ENCODE measurements around the gene NEUROG3.

The NEUROG3 gene

GRCh38 chr10:69527961-69528360 lies 45.3 kb downstream of the NEUROG3 start:
- no peak for DNase-seq (ENCODE audit: low read depth, low spot score)
- no peak overlapping the region for H3K4me3 ChIP-seq (ENCODE audit: low read length)
